Suprapubic skin (tissue), 4 donors: ENCODE measurements around the gene SRBD1. TPM values are rescaled to one million over a fixed set of nuclear protein-coding genes. Genes with fewer than 3 reads are reported as not detected.

Experiments used
- DNase-seq, 2 donors: peaks; one replicate each; pipeline ENCODE4 v3.0.0-alpha.2; 2019; ENCODE audit warnings: low spot score in 2 of 2
- H3K27ac ChIP-seq: fragments of 200-600 bp; sonication (generic); one replicate; pipeline ENCODE4 v1.5.1; 2019
- H3K27me3 ChIP-seq: fragments of 200-600 bp; sonication (generic); one replicate; pipeline ENCODE4 v1.5.1; 2019
- H3K36me3 ChIP-seq: fragments of 200-600 bp; sonication (generic); one replicate; pipeline ENCODE4 v1.5.1; 2019
- H3K4me1 ChIP-seq: fragments of 200-600 bp; sonication (generic); one replicate; pipeline ENCODE4 v1.5.1; 2019
- H3K4me3 ChIP-seq: fragments of 200-600 bp; sonication (generic); one replicate; pipeline ENCODE4 v1.5.1; 2019; ENCODE audit warnings: mild to moderate bottlenecking
- H3K9me3 ChIP-seq: fragments of 200-600 bp; sonication (generic); one replicate; pipeline ENCODE4 v1.5.1; 2019
- EP300 ChIP-seq: sonication (generic); formaldehyde crosslinking; IDR thresholded peaks from one replicate; pipeline ENCODE4 v1.6.1; 2017; ENCODE audit warnings: antibody characterized with exemption
- POLR2A ChIP-seq, 2 donors: fragments of 450-650 bp; IDR thresholded peaks; one replicate each; pipeline ENCODE4 v1.6.1; 2017; ENCODE audit warnings: antibody characterized with exemption in 2 of 2, mild to moderate bottlenecking in 2 of 2, moderate library complexity in 2 of 2
- POLR2AphosphoS5 ChIP-seq, 3 donors: sonication (generic); formaldehyde crosslinking; IDR thresholded peaks; one replicate each; pipeline ENCODE4 v1.6.1; 2017; ENCODE audit warnings: antibody characterized with exemption in 3 of 3
- WGBS: methylation state at CpG from one replicate; pipeline ENCODE4 v1.1.5; 2018; 5-methylcytosine and 5-hydroxymethylcytosine counted together
- total RNA-seq, 4 donors: library from RNA; depleted of rRNA; stranded (reverse); fragments of >200 nt; gene quantifications; one replicate each; pipeline ENCODE4 v1.1.0, GENCODE V29; 2016
- TF ChIP-seq, protein P1 (sequence below), 2 donors: fragments of 200-600 bp in 1 of 2; fragments of 450-650 bp in 1 of 2; sonication (generic) in 1 of 2; IDR thresholded peaks; one replicate each; pipeline ENCODE4 v1.5.1; 2016 to 2019; ENCODE audit warnings: antibody characterized with exemption in 2 of 2, mild to moderate bottlenecking in 1 of 2, moderate library complexity in 1 of 2

The SRBD1 gene
- total RNA-seq, 4 donors from 2014 or later = 6.1 to 9.6 (median 7.2) TPM

DNA sequence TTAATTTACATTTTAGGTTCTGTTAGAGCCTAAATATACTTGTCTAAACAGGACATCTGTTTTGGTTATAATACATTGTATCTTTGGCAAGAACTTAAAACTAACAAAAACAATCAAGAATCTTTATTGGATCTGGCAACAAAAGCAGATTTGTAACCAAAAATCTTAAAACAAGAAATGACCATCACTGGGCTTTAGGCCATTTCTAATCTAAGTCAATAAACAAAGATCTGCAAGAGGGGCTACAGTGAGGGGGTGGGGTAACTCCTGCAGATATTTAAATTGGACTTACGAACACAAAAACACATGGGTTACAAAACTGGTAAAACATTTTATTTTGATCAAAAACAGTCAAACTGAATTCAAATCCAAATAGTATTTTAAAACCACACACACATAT is 77.3 kb downstream of the SRBD1 start:
- no peak overlapping the region for H3K4me3 ChIP-seq
- H3K4me1 ChIP-seq = no peaks in the 10 kb centered on the region
- no peak for DNase-seq
- H3K9me3 ChIP-seq = no peaks in the 10 kb centered on the region
- no peak for TF ChIP-seq EP300
- TF ChIP-seq, protein P1, sequence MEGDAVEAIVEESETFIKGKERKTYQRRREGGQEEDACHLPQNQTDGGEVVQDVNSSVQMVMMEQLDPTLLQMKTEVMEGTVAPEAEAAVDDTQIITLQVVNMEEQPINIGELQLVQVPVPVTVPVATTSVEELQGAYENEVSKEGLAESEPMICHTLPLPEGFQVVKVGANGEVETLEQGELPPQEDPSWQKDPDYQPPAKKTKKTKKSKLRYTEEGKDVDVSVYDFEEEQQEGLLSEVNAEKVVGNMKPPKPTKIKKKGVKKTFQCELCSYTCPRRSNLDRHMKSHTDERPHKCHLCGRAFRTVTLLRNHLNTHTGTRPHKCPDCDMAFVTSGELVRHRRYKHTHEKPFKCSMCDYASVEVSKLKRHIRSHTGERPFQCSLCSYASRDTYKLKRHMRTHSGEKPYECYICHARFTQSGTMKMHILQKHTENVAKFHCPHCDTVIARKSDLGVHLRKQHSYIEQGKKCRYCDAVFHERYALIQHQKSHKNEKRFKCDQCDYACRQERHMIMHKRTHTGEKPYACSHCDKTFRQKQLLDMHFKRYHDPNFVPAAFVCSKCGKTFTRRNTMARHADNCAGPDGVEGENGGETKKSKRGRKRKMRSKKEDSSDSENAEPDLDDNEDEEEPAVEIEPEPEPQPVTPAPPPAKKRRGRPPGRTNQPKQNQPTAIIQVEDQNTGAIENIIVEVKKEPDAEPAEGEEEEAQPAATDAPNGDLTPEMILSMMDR (IDR thresholded peaks at IDR 0.05) = no peak
- no peak for TF ChIP-seq POLR2AphosphoS5 (IDR thresholded peaks at IDR 0.05)
- no peak for TF ChIP-seq POLR2A (IDR thresholded peaks at IDR 0.05)
- H3K27me3 ChIP-seq = no peaks in the 10 kb centered on the region
- H3K27ac ChIP-seq = no peak overlapping the region
- no peaks in the 10 kb centered on the region for H3K36me3 ChIP-seq
- WGBS = 84% methylated on average over 1 of the region's 1 CpG

DNA sequence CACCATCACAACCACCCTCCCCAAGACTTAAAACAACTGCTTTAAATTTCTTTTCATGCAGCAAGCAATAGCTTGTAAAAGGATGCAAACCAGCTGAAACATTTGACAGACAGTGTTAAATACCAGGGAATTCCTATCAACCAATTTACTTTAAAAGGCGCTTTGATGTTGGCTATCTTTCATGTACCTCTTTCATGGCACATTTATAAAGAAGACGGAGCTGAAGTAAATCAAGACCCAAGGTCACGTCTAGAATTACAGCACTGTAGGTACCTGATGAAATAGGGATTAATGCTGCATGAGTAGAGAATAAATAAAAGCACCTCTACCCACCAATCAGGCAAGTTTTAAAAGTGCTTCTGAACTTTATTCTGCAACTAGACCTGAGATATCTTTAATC is 78.9 kb downstream of the SRBD1 start:
- DNase-seq = no peak

DNA sequence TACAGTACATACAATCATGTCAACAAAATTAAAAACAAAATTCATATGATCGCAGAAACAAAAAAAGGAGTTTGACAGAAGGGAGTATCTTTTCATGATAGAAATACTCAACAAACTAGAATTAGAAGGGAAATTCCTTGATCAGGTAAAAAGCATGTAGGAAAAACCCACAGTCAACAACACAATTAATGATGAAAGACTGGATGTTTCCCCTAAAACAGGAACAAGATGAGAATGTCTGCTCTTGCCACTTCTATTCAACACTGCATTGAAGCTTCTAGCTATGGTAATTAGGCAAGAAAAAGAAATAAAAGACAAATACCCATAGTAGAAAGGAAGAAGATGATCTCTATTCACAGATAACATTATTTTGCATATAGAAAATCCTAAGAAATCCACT is 87.1 kb downstream of the SRBD1 start:
- 93% methylated on average over 1 of the region's 1 CpG for WGBS
- TF ChIP-seq POLR2A (IDR thresholded peaks at IDR 0.05) (no peak), EP300 (no peak), POLR2AphosphoS5 (IDR thresholded peaks at IDR 0.05) (no peak)
- TF ChIP-seq, protein P1 (IDR thresholded peaks at IDR 0.05) = no peak
- Histone ChIP-seq H3K9me3 (no peaks in the 10 kb centered on the region), H3K4me1 (no peaks in the 10 kb centered on the region), H3K27me3 (no peaks in the 10 kb centered on the region), H3K4me3 (no peak overlapping the region), H3K27ac (no peak overlapping the region), H3K36me3 (no peaks in the 10 kb centered on the region)
- no peak for DNase-seq

More for the DNA sequence above, 78.9 kb downstream of the SRBD1 start:
- WGBS = 93% methylated on average over 3 of the region's 3 CpGs
- H3K4me3 ChIP-seq = no peak overlapping the region
- H3K4me1 ChIP-seq = no peaks in the 10 kb centered on the region
- no peaks in the 10 kb centered on the region for H3K27me3 ChIP-seq
- no peak for TF ChIP-seq POLR2AphosphoS5 (IDR thresholded peaks at IDR 0.05)
- TF ChIP-seq POLR2A (IDR thresholded peaks at IDR 0.05) = no peak
- no peak for TF ChIP-seq EP300
- TF ChIP-seq, protein P1 (IDR thresholded peaks at IDR 0.05) = no peak
- no peaks in the 10 kb centered on the region for H3K9me3 ChIP-seq
- no peak overlapping the region for H3K27ac ChIP-seq
- H3K36me3 ChIP-seq = no peaks in the 10 kb centered on the region

DNA sequence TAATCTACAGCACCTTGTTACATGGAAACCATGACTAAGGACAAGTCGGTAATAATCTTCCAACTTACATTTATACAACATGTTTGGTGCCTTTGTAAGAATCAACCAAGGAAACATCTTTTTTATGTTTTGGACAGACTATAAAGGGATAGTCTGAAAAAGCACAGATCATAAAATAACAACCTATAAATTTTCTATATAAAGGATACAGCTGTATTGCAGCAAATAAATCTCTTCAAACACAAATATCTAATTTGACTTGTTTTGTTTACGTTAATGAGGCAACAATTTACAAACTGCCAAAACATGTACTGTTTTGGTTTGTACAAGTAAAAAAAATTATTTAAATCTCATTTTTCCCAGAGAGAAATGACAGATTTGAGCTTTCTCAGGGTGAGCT is 92.5 kb downstream of the SRBD1 start:
- Histone ChIP-seq H3K4me1 (no peaks in the 10 kb centered on the region), H3K36me3 (no peaks in the 10 kb centered on the region), H3K27me3 (no peaks in the 10 kb centered on the region), H3K27ac (no peak overlapping the region), H3K4me3 (no peak overlapping the region), H3K9me3 (no peaks in the 10 kb centered on the region)
- TF ChIP-seq POLR2A (IDR thresholded peaks at IDR 0.05) = no peak
- TF ChIP-seq POLR2AphosphoS5 (IDR thresholded peaks at IDR 0.05) = no peak
- TF ChIP-seq EP300 = no peak
- no peak for DNase-seq
- 84% methylated on average over 2 of the region's 2 CpGs for WGBS

DNA sequence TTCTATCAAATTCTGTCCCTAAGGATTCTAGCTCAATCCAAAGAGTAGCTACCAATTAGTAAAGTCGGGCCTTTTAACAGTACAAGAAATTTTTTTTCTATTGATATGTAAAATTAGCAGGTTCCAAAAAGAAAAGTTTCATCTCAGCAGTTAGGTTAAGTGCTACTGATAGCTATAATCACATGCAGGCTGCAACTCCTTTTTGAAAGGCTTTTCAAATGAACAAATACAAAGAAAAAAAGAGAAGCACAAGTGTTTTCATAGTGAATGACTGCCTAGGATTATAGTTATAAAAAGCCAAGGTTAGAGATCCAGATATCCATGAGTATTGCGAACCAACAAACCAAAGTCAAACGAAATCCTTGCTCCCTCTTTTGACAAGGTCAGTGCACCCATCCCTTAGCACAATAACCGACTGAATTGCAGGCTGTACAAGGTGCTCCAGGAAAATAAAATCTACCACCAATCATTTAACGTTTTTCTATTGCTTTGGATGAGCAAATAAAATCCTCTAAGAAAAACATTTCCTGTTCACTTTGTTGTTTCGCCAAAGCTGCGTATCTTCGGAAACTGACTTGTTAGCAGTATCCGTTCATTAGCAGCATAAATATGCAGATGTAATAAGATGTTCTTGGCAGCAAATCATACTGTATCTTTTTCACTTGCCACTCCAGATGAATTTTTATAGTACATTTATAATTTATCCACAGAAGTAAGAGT is 100.2 kb downstream of the SRBD1 start:
- TF ChIP-seq, protein P1 (IDR thresholded peaks at IDR 0.05) = no peak
- TF ChIP-seq POLR2AphosphoS5 (IDR thresholded peaks at IDR 0.05) (no peak), POLR2A (IDR thresholded peaks at IDR 0.05) (no peak), EP300 (no peak)
- H3K36me3 ChIP-seq = no peaks in the 10 kb centered on the region
- no peaks in the 10 kb centered on the region for H3K4me1 ChIP-seq
- no peak overlapping the region for H3K4me3 ChIP-seq
- no peak overlapping the region for H3K27ac ChIP-seq
- no peaks in the 10 kb centered on the region for H3K27me3 ChIP-seq
- DNase-seq = no peak
- no peaks in the 10 kb centered on the region for H3K9me3 ChIP-seq
- 87% methylated on average over 9 of the region's 9 CpGs for WGBS

DNA sequence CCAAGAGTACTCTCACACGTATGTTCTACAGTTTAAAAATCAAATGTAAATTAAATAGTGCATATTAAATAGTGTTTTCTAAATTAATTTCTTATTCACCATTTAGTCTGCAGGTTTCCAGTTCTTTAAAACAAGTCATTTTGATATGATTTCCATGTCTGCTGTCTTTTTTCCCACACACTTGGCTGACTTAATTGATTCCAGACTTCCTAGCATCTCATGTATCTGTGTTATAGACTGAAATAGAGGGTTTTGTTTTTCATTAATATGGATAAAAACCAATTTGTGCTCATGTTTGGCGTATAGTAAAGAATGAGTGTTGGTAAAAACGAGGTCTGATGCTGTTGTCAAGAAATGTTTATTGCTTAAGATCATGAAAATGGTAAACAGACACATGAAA is 104.3 kb downstream of the SRBD1 start:
- DNase-seq = no peak
- Histone ChIP-seq H3K4me3 (no peak overlapping the region), H3K4me1 (no peaks in the 10 kb centered on the region), H3K27ac (no peak overlapping the region), H3K9me3 (no peaks in the 10 kb centered on the region), H3K36me3 (no peaks in the 10 kb centered on the region), H3K27me3 (no peaks in the 10 kb centered on the region)
- 85% methylated on average over 3 of the region's 3 CpGs for WGBS
- no peak for TF ChIP-seq POLR2AphosphoS5 (IDR thresholded peaks at IDR 0.05)
- no peak for TF ChIP-seq EP300
- TF ChIP-seq POLR2A (IDR thresholded peaks at IDR 0.05) = no peak
- TF ChIP-seq, protein P1 (IDR thresholded peaks at IDR 0.05) = no peak
